ENCODE measurements around the gene LRP1-AS.
A peak's percentile ranks its signal among the peaks of the same experiment; 100 is the strongest.

Gene LRP1-AS

DNA sequence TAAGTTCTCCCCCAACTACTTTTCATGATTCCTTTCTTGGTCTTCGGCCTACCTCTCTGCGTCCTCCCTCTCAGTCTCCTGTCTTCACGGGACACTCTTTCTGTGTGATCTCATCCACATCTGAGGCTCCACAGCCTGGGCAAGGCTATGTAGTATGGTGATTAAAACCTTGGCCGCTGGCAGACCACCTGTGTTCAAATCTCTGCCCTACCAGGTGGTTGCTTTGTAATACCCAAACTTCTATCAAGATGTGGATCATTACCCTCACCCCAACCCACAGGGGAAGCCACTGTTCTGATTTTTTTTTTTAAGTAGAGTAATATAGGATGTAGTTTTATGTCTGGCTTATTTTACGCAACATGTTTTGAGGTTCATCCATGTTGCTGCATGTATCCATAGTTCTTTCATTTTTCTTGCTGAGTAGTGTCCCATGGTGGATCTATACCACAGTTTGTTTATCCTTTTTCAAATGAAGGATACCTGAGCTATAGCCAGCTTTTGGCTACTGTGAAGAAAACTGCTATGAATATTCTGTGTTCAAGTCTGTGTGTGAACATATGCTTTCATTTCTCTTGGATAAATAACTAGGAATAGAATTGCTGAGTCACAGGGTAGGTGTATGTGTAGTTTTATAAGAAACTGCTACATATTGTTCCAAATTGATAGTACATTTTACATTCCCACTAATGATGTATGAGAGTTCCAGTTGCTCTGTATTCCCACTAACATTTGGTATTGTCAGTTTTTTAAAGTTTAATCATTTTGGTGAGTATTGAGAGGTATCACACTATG, 27.9 kb downstream of the LRP1-AS start:
- DNase-seq (ENCODE audit: low spot score), result no peak

DNA sequence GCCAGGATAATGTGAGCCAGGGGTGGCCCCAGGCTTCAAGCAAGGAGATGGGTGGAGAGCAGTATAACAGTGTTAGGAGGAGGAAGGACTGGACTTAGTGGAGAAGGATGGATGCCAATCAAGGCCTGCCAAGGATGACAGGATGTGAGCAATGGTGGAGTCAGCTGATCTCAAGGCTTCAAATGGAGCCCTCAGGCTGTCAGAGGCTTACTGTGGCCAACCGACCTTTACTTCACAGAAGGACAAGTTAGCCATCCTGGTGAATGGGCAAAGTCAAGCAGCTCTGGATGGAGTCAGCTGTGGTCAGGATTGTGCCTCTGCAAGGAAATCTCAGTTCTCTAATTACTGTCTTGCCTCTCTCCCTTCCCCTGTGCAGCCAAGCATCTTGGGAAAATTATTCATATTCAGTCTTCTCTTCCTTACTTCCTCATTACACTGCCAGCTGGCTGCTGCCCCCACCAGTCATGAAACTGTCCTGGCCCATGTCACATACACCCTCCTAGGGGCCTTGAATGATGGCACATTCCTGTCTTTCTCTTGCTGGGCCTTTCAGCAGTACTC, 28.6 kb downstream of the LRP1-AS start:
- DNase-seq (ENCODE audit: low spot score), result no peak

DNA sequence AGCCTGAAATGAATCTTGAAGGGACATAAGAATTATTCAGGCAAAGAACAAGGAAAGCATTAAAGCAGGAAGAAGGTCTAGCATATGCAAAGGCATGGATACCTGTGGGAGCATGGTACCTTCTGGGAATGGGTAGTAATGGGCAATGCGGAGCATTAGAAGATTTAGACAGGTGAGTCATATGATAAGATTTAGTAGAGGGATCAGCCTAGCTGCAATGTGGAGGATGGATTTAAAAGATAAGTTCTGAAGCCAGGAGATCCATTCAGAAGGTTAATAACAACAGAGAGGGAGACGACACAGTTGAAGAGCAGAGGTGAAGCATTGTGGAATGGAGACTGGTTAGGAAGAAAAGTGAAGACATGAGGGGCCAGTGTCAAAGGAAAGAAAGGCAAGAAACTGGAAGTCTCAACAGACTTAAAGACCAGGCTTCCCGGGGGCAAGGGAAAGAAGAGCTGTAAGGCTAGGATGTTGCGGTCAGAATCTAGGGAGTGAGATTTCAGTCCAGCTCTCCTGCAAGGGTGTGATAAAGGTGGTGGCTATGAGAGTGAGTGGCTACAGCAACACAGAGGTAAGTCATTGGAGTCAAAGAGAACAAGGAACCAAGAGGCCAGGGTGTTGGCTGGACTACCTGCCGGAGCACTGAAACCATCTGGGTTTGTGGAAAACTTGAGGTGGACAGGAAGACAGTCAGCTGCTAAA, 30.7 kb downstream of the LRP1-AS start:
- no peak for DNase-seq (ENCODE audit: low spot score)

DNA sequence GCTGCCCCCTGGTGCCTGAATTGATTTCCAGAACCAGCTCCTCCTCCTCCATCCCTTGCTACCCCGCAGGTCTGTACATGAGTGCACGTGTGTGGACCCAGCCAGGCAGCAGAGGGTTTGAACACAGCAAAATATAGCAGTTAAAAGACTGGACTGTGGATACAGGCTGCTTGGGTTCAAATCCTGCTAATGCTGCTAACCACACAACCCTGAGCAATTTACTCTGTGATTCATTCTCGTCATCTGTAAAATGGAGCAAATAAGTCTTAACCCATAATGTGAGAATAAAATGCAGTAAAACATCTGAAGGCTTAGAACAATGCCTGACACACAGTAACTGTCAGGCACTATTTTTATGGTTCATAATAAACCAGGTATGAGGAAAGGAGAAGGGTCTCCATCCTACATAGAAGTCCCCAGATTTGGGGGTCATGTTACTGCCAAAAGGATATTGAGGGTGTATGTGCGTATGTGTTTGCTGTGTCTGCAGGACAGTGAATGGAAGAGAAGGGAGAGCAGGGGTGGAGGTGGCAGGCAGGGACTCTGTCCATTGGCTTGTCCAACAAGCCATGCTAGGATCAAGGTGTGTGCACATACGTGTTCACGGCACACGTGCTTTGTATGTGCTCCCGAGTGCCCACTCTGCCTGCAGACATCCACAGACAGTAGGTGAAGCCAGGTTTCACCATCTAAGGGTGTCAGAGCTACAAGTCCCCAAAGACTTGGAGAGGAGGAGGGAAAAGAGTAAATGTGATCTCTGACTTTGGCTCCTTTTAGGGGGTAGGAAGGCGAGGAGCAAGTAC, 34.7 kb downstream of the LRP1-AS start:
- DNase-seq (ENCODE audit: low spot score), result no peak

DNA sequence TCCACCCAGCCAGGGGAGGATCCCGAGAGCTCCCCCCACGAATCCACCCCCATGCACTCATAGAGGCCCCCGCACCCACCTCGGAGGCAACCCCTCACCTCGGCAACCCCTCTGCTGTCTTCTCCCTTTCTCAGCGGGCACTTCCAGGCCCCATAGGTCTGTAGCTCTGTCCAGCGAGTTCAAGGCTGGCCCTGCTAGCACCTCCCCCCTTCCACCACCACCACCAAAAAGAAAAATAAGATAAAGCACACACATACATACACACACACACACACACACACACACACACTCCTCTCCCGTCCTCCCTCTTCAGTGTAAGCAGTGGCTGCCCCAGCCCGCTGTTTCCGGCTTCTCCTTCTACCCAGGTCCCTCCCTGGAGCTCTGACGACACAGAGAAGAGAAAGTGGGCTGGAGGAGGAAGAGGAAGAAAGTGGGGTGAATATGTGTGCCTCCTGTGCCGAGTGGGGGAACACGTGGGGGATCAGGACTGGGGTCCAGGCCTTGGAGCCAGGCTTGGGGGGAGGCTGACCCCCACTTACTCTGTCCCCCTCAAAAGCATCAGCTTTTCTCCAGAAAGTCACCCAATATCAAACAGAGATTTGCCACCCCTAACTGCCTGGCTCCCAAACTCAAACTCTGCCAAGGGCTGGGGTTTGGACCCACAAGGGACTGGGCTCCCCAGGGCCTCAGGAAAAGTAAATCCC, 36.2 kb downstream of the LRP1-AS start, which contains the start of gene STAT6:
Gene STAT6, minus strand, starts transcription at position 332 of the 704 bp plus-strand sequence. CDS start 3,084 bp downstream, outside the sequence.
- peak; percentile 81 for DNase-seq (ENCODE audit: low spot score)

DNA sequence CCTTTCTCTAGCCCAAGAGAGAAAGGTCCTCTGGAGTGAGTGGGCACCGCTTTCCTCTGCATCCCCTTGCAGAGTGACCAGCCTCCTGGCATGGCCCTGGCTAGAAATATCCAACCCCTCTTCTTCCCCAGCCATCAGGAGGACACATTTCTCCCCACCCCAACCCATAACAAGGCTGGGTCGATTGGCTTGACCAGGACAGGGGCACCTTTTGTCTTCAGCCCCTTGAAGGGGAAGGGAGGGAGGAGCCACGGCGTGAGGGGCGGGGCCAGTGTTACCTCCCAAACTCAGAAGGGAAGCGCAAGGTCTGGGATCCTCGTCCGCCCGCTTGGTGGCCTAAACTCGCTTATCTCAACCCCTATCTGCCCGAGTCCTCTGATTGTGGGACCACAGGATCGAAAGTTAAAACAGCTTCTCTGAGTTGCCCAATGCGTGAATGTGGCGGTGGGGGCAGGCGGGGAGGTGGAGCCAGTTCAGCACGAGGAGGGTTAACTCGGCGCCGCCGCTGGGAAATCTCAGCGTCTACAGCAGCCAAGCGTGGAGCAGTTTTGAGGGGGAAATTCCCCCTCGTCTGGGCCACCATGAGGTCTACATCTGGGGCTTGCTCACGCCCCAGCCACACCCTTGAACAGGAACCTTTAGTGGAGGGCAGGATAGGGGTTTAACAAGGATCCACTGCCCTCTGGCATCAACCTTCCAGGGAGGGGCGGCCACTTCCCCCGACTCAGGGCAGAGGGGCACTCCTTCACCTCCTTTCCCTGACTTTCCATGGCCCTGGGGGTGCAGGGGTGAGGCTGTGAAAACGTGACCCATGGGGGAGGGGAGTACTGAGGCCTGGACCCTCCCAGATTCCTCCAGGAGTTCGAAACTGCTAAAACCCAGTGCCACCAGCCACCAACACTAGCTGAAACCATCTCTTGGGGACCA, 37.1 kb downstream of the LRP1-AS start:
- peak; percentile 67 for DNase-seq (ENCODE audit: low spot score)

DNA sequence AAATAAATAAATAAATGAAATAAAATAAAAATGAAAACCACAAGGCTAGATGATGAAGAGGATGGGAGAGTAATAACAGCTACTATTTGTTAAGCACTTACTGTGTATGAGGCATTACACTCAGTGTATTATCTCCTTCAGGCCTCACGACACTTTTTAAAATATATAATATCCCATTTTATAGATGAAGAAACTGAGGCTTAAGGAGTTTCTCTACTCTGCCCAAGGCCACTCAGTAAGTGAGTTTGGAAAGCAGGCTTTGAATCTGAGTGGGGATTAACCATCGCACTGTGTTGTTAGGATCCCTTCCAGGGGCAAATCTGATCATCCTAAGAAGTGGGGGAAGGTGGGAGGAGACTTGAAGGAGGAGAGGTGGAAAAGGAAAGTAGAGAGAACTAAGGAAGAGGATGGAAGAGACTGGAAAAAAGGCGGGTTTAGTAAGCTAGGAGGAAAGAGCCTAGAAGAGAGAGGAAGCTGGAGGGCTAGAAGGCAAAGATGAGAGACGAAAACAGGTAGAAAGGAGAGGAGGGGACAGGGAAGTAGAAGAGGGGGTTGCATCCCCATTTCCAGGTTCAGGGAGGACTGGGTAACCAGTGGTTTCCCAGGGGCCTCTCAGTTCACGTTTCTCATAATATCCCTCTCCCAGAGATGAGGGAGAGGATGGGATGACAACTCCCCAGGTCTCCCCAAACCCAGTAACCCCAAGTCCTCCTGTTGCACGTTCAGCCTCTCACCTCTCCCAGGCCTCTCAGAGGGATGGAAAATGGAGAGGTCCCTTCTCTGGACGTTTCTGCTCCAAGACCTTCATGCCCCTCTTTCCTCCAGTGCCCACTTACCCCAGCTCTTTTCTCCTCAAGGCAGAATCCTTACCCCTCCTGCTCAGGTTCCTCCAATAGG, 38.0 kb downstream of the LRP1-AS start:
- DNase-seq (ENCODE audit: low spot score), result no peak

DNA sequence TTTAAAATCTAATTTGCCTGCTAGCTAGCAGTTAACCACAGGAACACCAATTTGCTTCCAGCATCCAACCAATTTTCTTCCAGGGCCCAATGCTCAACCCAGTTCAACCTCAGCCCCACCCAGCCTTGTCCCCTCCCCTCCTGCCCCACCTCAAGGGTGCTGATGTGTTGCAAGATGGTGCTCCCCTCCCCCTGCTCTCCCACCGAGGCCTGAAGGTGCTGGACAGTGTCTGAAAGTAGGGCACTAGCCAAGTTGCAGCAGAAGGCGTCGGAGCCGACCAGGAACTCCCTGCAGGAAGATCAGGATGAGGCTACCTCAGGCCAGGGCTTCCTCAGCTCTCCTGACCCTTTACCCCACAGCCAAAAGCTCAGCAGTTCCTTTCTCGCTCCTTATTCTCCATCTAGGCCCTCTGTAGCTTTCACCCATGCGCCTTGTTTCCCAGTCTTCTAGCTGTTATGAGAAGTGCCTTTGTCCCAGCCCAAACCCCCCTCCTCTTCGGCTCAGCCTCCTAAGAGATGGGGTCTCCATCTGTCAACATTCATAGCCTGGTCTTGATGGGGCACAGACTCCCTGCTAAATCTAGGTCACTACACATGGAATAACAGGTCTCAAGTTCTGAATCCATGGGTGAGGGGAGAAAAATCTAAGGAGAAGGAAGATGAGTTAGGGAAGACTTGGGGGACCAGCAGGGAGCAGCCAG, 39.8 kb downstream of the LRP1-AS start:
- DNase-seq (ENCODE audit: low spot score), result no peak

DNA sequence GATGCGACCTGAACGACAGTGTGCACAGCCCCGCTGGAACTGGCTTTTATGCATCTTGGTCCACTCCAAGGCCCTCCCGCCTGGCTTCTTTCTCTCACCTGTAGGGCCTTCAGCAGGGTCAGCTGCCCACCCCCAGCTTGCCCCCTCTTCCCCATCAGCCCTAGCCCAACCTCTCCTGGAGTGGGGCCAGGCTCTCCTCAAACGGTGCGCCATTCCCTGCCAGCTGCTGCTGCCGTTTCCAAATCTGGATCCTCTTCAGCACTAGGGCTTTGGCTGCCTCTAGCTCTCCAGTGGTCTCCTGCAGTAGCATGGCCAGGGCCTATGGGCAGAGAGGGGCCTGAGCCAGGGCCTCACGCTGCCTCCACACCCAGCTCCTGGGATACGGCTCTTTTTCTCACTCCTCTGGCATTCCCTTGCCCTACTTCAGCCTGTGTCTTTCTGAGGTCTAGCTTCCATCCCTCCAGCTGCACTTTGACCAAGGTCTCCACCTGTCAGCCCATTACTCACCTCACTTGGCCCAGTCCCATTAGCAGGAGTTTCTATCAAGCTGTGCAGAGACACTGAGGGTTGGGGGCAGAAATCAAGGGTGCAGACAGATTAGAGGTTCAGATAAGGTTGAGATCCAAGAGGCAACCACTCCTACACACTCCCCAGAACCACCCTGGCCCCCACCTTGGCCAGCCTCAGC, 41.3 kb downstream of the LRP1-AS start:
- no peak for DNase-seq (ENCODE audit: low spot score)

DNA sequence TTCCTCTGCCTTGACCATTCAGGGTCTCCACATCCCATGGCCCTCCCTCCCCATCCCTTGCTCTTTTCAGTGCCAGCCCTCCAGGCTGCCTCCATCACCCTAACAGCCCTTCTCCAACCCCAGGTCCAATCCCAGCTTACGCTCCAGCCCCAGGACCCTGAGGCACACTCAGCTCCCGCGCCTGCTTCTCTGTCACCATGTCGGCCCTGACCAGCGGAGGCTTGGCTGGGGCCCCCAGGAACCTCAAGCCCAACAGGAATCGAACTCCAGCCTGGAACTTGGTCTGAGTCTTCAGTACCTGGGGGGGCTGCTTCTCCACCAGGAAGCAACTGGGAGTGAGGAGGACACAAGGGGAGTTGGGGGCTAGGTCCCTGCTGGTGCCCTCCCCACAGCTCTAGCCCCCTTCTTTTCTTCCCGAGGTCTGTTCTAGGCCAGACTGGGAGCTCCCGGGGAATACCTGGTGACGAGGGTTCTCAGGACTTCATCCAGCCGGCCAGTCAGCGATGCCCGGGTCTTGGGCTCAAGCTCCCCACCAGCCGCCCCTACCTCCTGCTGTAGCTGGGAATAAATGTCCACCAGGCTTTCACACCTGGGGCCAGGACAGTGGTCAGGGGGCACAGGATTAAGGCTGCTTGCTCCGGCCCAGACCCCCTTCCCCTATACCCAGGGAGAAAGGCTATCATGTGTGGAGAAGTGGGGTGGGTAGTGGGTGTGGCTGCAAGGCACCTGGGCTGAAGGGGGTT, 42.2 kb downstream of the LRP1-AS start:
- no peak for DNase-seq (ENCODE audit: low spot score)

DNA sequence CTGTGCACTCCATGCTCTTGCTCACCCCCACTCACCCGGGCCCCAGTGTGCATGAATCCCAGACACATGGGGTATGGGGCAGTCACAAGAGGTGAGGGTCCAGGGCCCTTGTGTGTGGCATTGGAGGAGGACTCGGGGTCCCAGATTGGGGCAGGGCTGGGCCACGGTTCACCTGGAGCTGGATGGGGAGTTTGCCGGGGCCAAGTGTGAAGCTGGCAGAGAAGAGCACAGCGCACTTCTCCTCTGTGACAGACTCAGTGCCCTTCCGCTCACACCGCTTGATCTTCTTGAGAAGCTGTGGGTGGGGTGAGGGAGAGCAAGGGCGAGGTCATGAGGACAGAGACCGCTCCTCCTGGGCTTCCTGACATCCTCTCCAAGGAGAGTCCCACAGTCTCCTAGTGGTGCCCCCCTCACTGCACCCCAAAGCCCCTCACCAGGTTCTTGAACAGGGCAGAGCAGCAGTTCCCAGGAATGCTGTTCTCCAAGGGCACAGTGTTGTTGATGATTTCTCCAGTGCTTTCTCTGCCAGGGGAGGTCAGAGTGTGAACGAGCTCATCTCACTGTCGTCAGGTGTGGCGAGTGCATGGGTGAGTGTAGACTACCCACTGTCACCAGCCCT, 43.0 kb downstream of the LRP1-AS start:
- no peak for DNase-seq (ENCODE audit: low spot score)

DNA sequence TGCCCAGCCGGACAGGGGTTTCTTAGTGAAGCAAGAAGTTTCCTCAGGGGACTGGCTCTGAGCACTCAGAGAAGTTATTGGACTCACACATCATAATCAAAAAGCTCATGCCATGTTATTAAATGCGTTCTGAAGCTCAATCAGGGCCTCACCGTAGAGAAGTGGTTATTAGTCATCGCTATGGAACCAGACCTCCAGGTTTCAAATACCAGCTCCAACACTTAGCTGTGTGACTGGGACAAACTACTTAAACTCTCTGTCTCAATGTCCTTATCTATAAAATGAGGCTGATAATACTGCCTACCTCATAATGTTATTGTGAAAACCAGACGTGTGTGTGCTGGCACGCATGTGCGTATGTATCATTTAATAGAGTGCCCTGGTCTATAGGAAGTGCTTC, 43.6 kb downstream of the LRP1-AS start:
- DNase-seq (ENCODE audit: low spot score), result no peak

DNA sequence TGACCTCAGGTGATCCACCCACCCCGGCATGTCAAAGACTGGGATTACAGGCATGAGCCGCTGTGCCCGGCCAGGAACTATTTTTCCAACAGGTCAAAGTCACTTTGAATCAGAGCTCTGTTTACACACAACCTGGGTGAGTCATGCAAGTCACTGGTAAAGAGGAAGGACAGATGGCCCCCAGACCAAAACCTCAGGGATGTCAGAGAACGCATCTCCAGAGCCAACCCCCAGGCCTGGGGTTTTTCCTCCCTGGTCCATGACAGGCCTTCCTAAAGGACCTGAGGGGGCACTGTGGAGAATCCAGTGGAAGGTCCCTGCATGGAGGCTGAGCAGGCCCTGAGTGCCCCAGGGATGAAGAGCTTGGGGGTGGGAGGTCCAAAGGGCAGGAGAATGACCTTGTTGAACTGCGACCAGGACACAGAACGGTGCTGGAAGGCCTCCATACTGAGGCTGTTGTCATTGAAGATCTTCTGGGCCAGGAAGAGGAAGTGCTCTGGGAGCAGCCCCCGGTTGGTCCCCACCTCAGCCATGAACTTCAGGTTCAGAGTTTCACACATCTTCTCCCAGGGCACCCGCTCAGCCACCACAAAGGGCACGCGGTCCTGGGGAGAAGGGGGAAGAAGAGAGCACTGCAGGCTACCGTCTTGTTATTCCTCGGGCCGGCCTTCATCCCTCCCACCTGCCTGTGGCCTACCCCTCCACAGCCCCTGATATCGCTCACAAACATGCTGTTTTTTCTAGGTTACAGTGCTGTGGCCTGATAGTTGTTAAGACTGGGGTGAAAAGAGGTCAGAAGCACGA, 45.3 kb downstream of the LRP1-AS start:
- DNase-seq (ENCODE audit: low spot score), result peak; percentile 45

DNA sequence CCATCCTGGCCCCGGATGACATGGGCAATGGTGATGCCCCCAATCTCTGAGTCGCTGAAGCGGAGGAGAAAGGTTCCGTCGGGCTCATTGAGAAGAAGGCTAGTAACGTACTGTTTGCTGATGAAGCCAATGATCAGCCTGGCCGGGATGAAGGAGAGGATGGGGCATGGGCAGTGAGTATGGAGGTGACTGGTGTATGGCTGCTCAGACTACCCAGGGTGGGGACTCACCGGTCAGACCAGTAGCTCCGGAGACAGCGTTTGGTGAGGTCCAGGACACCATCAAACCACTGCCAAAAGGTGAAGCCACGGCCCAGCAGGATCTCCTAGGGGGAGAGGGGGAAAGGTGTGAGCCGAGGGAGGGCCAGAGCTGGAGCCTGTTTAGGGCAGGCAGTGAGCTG, 47.7 kb downstream of the LRP1-AS start:
- DNase-seq (ENCODE audit: low spot score), result no peak

DNA sequence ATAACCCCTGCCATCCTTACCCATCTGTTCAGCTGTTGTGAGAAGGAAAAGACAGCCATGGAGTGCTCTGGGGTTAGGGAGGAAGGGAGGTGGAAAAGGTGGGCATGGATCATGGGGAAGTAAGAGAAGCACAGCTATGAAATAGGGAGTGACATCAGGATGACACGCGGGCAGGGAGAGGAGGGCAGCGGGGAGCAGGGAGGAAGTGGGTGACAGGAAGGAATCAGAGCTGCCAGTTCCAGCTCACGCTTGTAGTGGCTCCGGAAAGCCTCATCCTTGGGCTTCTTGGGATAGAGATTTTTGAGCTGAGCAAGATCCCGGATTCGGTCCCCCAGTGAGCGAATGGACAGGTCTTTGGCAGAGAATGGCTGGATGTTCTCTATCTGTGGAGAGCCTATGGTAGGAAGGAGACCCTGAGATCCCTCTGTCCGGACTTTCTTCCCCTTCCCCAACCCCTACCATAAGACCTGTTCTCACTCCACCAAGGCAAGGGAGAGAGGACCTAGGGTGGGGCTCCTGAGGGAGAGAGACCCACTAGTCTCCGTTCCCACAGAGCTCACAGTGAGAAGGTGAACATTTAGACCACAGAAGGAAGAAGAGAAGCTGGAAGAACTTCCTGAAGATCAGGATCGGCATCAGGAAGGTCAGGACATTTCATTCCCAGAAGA, 48.2 kb downstream of the LRP1-AS start:
- no peak for DNase-seq (ENCODE audit: low spot score)

DNA sequence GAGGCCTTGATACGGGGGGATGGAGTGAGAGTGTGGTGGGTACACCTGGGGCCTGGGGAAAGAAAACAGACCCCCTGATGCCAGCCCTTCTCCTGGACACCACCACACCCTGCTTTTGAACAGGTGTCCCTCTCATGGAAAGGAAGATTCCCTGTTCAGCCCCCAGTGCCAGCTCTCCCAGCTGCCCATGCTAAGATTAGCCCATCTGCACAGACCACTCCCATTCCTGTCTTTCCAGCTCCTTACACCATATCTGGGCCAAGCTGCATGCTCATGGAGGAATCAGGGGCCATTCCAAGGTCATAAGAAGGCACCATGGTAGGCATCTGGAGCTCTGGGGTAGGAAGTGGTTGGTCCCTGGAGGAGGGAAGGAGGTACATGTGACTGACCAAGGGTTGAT, 48.9 kb downstream of the LRP1-AS start:
- DNase-seq (ENCODE audit: low spot score), result no peak

Measured in hematopoietic multipotent progenitor cell treated with erythropoietin and hydrocortisone succinate and interleukin-3 and kit ligand, for 15 days (in vitro differentiated cells).